Measurements from ENCODE around the gene IL17RE. TPM values are rescaled to one million over a fixed set of nuclear protein-coding genes. Genes with fewer than 3 reads are reported as not detected.

IL17RE gene
- polyA plus RNA-seq, 3 donors: 0.27 TPM; not detected in 2

- no peak overlapping the region for H3K4me3 ChIP-seq (replicated peaks in 1 of 3; ENCODE audit: low read depth in 2 of 3, low read length in 3 of 3)
- TF ChIP-seq CTCF (IDR thresholded peaks at IDR 0.05): no peak
- Mint-ChIP-seq H3K36me3 (no peaks in the 10 kb centered on the region), H3K4me3 (no peak overlapping the region), H3K9me3 (peaks cover 0 to 2% (median 0%) of the 10 kb centered on the region in 7 donors), H3K27me3 (ENCODE audit: low read depth in 3 of 3) (peaks cover 2 to 5% (median 3%) of the 10 kb centered on the region in 3 donors), H3K4me1 (peaks cover 2% of the 10 kb centered on the region), H3K27ac (no peak overlapping the region)
- no peaks in the 10 kb centered on the region for H3K27me3 ChIP-seq (ENCODE audit: control insufficient read depth in 2 of 2, insufficient read depth in 2 of 2, low read length in 2 of 2)
- no peak overlapping the region for H3K4me2 ChIP-seq (replicated peaks; ENCODE audit: extremely low read depth, low read length, poor library complexity, severe bottlenecking)
- H3K79me2 ChIP-seq (ENCODE audit: insufficient read depth, low read length): no peaks in the 10 kb centered on the region
- H3K9ac ChIP-seq (ENCODE audit: insufficient read depth, low read length, poor library complexity, severe bottlenecking): no peak overlapping the region
- 100% methylated on average over 3 of the region's 3 CpGs for WGBS (ENCODE audit: insufficient coverage)
- no peaks in the 10 kb centered on the region for H3K9me3 ChIP-seq (replicated peaks in 1 of 2; ENCODE audit: control insufficient read depth in 1 of 2, insufficient read depth in 1 of 2, low read length in 2 of 2)
- H2AFZ ChIP-seq (ENCODE audit: insufficient read depth, low read depth, low read length, poor library complexity, severe bottlenecking): no peak overlapping the region
- no peaks in the 10 kb centered on the region for H3K4me1 ChIP-seq (ENCODE audit: control insufficient read depth in 1 of 2, insufficient read depth in 2 of 2, low read length in 2 of 2)
- H3K27ac ChIP-seq (ENCODE audit: low read depth in 1 of 2, low read length in 2 of 2): no peak overlapping the region
- H4K20me1 ChIP-seq (ENCODE audit: insufficient read depth, low read length): no peaks in the 10 kb centered on the region
- intact Hi-C loops (cut with micrococcal nuclease): no loop called here
- DNase-seq: no peak
- no peaks in the 10 kb centered on the region for H3K36me3 ChIP-seq (replicated peaks in 1 of 2; ENCODE audit: control insufficient read depth in 1 of 2, insufficient read depth in 2 of 2, low read length in 2 of 2)
Measured at GRCh38 chr3:9855594-9855993, 47.1 kb upstream of the IL17RE start.

- H4K20me1 ChIP-seq (ENCODE audit: insufficient read depth, low read length): no peaks in the 10 kb centered on the region
- peaks cover 22 to 25% of the 10 kb centered on the region in 2 donors for H3K4me1 ChIP-seq (ENCODE audit: control insufficient read depth in 1 of 2, insufficient read depth in 2 of 2, low read length in 2 of 2)
- H3K4me3 ChIP-seq (replicated peaks in 1 of 3; ENCODE audit: low read depth in 2 of 3, low read length in 3 of 3): no peak overlapping the region
- WGBS (ENCODE audit: insufficient coverage): 95% methylated on average over 11 of the region's 12 CpGs
- H3K27ac Mint-ChIP-seq: no peak overlapping the region
- no peak overlapping the region for H3K9ac ChIP-seq (ENCODE audit: insufficient read depth, low read length, poor library complexity, severe bottlenecking)
- no peak for TF ChIP-seq CTCF (IDR thresholded peaks at IDR 0.05)
- no peaks in the 10 kb centered on the region for H3K79me2 ChIP-seq (ENCODE audit: insufficient read depth, low read length)
- no peaks in the 10 kb centered on the region for H3K27me3 ChIP-seq (ENCODE audit: control insufficient read depth in 2 of 2, insufficient read depth in 2 of 2, low read length in 2 of 2)
- H3K4me2 ChIP-seq (replicated peaks; ENCODE audit: extremely low read depth, low read length, poor library complexity, severe bottlenecking): no peak overlapping the region
- no peaks in the 10 kb centered on the region for H3K36me3 ChIP-seq (replicated peaks in 1 of 2; ENCODE audit: control insufficient read depth in 1 of 2, insufficient read depth in 2 of 2, low read length in 2 of 2)
- H3K27me3 Mint-ChIP-seq (ENCODE audit: low read depth in 3 of 3): peaks cover 2 to 6% (median 6%) of the 10 kb centered on the region in 3 donors
- H3K4me1 Mint-ChIP-seq: peaks cover 21% of the 10 kb centered on the region
- H2AFZ ChIP-seq (ENCODE audit: insufficient read depth, low read depth, low read length, poor library complexity, severe bottlenecking): no peak overlapping the region
- no peak for DNase-seq
- no peak overlapping the region for H3K27ac ChIP-seq (ENCODE audit: low read depth in 1 of 2, low read length in 2 of 2)
- no peaks in the 10 kb centered on the region for H3K9me3 ChIP-seq (replicated peaks in 1 of 2; ENCODE audit: control insufficient read depth in 1 of 2, insufficient read depth in 1 of 2, low read length in 2 of 2)
- peaks cover 0 to 2% (median 0%) of the 10 kb centered on the region in 7 donors for H3K9me3 Mint-ChIP-seq
- intact Hi-C loops (cut with micrococcal nuclease): no loop called here
- no peaks in the 10 kb centered on the region for H3K36me3 Mint-ChIP-seq
- H3K4me3 Mint-ChIP-seq: no peak overlapping the region
Measured at GRCh38 chr3:9859530-9860025, 43.1 kb upstream of the IL17RE start.
